Activated CD8-positive, alpha-beta memory T cell treated with anti-CD3 and anti-CD28 coated beads, Interleukin-2, amount 50 U/mL, for 1 hour (primary cell): ENCODE results near the gene SGSM1.

ENCODE experiments used
- DNase-seq: peaks from one replicate; pipeline ENCODE4 v3.0.0-alpha.2; 2020; ENCODE audit errors: extremely low read depth

The SGSM1 gene

GRCh38 chr22:24805790-24806662, at the start of gene SGSM1:
SGSM1 (plus strand) TSS chr22:24806211; CDS start chr22:24806326, 115 bp downstream.
- DNase-seq = peak; percentile 9

- no peak for DNase-seq
Observed at GRCh38 chr22:24758164-24758799, 47.7 kb upstream of the SGSM1 start.

GRCh38 chr22:24759765-24760164, 46.2 kb upstream of the SGSM1 start:
- no peak for DNase-seq

- DNase-seq = no peak
Observed at GRCh38 chr22:24760708-24761306, 45.2 kb upstream of the SGSM1 start.

GRCh38 chr22:24761888-24762675, 43.9 kb upstream of the SGSM1 start:
- DNase-seq = no peak

GRCh38 chr22:24763872-24764485, 42.0 kb upstream of the SGSM1 start:
- DNase-seq = no peak

GRCh38 chr22:24765166-24765565, 40.8 kb upstream of the SGSM1 start:
- DNase-seq = no peak

- no peak for DNase-seq
Observed at GRCh38 chr22:24768537-24769374, 37.3 kb upstream of the SGSM1 start.

GRCh38 chr22:24772493-24773220, 33.4 kb upstream of the SGSM1 start:
- DNase-seq = no peak

- DNase-seq = no peak
Observed at GRCh38 chr22:24775769-24776492, 30.1 kb upstream of the SGSM1 start.

- no peak for DNase-seq
Observed at GRCh38 chr22:24776525-24776924, 29.5 kb upstream of the SGSM1 start.

- no peak for DNase-seq
Observed at GRCh38 chr22:24789516-24789915, 16.5 kb upstream of the SGSM1 start.

- no peak for DNase-seq
Observed at GRCh38 chr22:24791362-24791761, 14.6 kb upstream of the SGSM1 start.

- no peak for DNase-seq
Observed at GRCh38 chr22:24796056-24796455, 10.0 kb upstream of the SGSM1 start.

- no peak for DNase-seq
Observed at GRCh38 chr22:24796860-24797259, 9.2 kb upstream of the SGSM1 start.

GRCh38 chr22:24801901-24802465, 4.0 kb upstream of the SGSM1 start:
- no peak for DNase-seq

- no peak for DNase-seq
Observed at GRCh38 chr22:24803064-24803542, 2.9 kb upstream of the SGSM1 start.

GRCh38 chr22:24806663-24807001, 621 bp downstream of the SGSM1 start:
- DNase-seq = no peak
